Measurements from ENCODE around the gene SOS2.

DNA sequence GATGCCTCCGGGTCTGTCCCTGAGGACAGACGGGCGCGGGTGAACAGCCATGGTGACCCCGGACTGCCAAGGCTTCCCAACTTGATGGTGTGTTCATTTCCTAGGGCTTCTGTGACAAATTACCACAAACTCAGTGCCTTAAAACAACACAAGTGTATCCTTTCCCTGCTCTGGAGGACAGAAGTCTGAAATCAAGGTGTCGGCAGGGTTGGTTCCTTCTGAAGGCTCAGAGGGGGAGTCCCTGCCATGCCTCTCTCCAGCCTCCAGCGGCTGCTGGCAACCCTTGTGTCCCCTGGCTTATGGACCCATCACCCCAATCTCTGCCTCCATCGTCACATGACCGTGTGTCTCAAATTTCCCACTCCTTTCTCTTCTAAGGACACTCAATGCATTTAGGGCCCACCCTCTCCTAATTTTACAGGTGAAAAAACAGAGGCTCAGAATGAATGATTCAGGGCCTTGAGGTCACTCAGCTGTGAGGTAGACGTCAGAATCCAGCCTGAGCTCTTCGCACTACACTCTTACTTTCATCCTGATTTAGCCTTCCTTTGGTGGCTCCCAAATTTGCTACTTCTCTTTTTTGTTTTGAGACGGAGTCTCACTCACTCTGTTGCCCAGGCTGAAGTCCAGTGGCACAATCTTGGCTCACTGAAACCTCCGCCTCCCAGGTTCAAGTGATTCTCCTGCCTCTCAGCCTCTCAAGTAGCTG is 160.4 kb downstream of the SOS2 start:
- TF ChIP-seq CTCF (optimal IDR thresholded peaks at IDR 0.05 in 1 of 3, IDR thresholded peaks at IDR 0.05 in 1 of 3, conservative IDR thresholded peaks at IDR 0.05 in 1 of 3; ENCODE audit: extremely low read depth in 1 of 3, insufficient read depth in 2 of 3, low read length in 3 of 3) (no peak), EZH2 (IDR thresholded peaks at IDR 0.05; ENCODE audit: low read length) (no peak)

Data from keratinocyte (primary cell).